Endothelial cell of umbilical vein (primary cell): Measurements from ENCODE around the gene GABARAPL2. TPM values are rescaled to one million over a fixed set of nuclear protein-coding genes. Genes with fewer than 3 reads are reported as not detected.

ENCODE experiments used
- BruUV-seq: library from RNA; stranded (reverse); fragments of 400-500 nt; replicated peaks from 2 replicates; lab custom pipeline; 2021; lab: Mats Ljungman, UMichigan
- CTCF ChIA-PET: fragments of 300-600, 350-600 bp; sonication (Branson Sonifier 250); formaldehyde crosslinking; loops from one replicate; lab custom pipeline; 2021; ENCODE audit warnings: antibody characterized with exemption, inconsistent platforms; lab: Charles Lee
- POLR2A ChIA-PET: fragments of 300-600, 350-600 bp; sonication (Branson Sonifier 250); formaldehyde crosslinking; loops from one replicate; lab custom pipeline; 2021; ENCODE audit warnings: antibody characterized with exemption, inconsistent platforms; lab: Charles Lee
- DNase-seq: peaks from one replicate; pipeline ENCODE4 v3.0.0-alpha.2; 2011; ENCODE audit warnings: low read depth, low spot score
- FAIRE-seq: peaks from 2 replicates; lab custom pipeline; 2011; peaks lifted over from hg19 to GRCh38; lab: Jason Lieb, UNC
- H2AFZ ChIP-seq: 2 replicates; pipeline ENCODE4 v1.6.0; 2012; ENCODE audit warnings: low read depth, low read length, control low read depth, inconsistent platforms
- H3K27ac ChIP-seq: 2 replicates; pipeline ENCODE4 v1.5.1; 2011; ENCODE audit warnings: low read depth, mild to moderate bottlenecking, control low read depth, low read length, moderate library complexity; ENCODE audit not compliant: insufficient read depth
- H3K27me3 ChIP-seq, 2 experiments: 2 replicates each; pipeline versions ENCODE4 v1.6.0 to v1.6.1; 2011; ENCODE audit warnings: low read length in 2 of 2, mixed read lengths in 1 of 2; ENCODE audit not compliant: control insufficient read depth in 2 of 2, insufficient read depth in 2 of 2
- H3K36me3 ChIP-seq, 2 experiments: 2 replicates in 1 of 2; 3 replicates in 1 of 2; pipeline ENCODE4 v1.5.1; 2011; ENCODE audit warnings: low read length in 2 of 2, mild to moderate bottlenecking in 1 of 2, moderate library complexity in 1 of 2; ENCODE audit not compliant: control insufficient read depth in 2 of 2, insufficient read depth in 2 of 2; ENCODE audit errors: extremely low read depth in 1 of 2
- H3K4me1 ChIP-seq: 3 replicates; pipeline ENCODE4 v1.5.1; 2011; ENCODE audit warnings: mild to moderate bottlenecking, low read length; ENCODE audit not compliant: control insufficient read depth, insufficient read depth; ENCODE audit errors: extremely low read depth
- H3K4me2 ChIP-seq: 2 replicates; pipeline ENCODE4 v1.6.1; 2011; ENCODE audit warnings: low read length, control low read depth, mixed read lengths; ENCODE audit not compliant: insufficient read depth
- H3K4me3 ChIP-seq, 3 experiments: fragments of 200-600 bp in 1 of 3; sonication (generic), shearing (Covaris generic) in 1 of 3; replicated peaks in 1 of 3; 2 replicates each; pipeline ENCODE4 v1.5.1; 2011 to 2016; ENCODE audit warnings: control low read depth in 3 of 3, low read length in 3 of 3, mild to moderate bottlenecking in 2 of 3, inconsistent platforms in 1 of 3, low read depth in 1 of 3, moderate library complexity in 1 of 3; ENCODE audit not compliant: insufficient read depth in 1 of 3
- H3K79me2 ChIP-seq: 2 replicates; pipeline ENCODE4 v1.6.0; 2012; ENCODE audit warnings: low read length, inconsistent platforms; ENCODE audit not compliant: control insufficient read depth, insufficient read depth
- H3K9ac ChIP-seq: replicated peaks from 2 replicates; pipeline ENCODE3; 2011; ENCODE audit warnings: low read length, control low read depth; ENCODE audit not compliant: insufficient read depth; ENCODE audit errors: extremely low read depth
- H3K9me1 ChIP-seq: replicated peaks from 3 replicates; pipeline ENCODE4 v1.6.0; 2011; ENCODE audit warnings: mild to moderate bottlenecking, low read length; ENCODE audit not compliant: control insufficient read depth, insufficient read depth; ENCODE audit errors: extremely low read depth
- H3K9me3 ChIP-seq: replicated peaks from 2 replicates; pipeline ENCODE4 v1.5.1; 2012; ENCODE audit warnings: low read length, inconsistent platforms; ENCODE audit not compliant: control insufficient read depth, insufficient read depth
- H4K20me1 ChIP-seq: replicated peaks from 2 replicates; pipeline ENCODE3; 2011; ENCODE audit warnings: mild to moderate bottlenecking, low read length; ENCODE audit not compliant: control insufficient read depth, insufficient read depth; ENCODE audit errors: extremely low read depth
- EZH2 ChIP-seq: IDR thresholded peaks from 2 replicates; pipeline ENCODE4 v1.6.1; 2012; ENCODE audit warnings: borderline replicate concordance, low read depth, mild to moderate bottlenecking, moderate library complexity, low read length, inconsistent platforms; ENCODE audit not compliant: severe bottlenecking
- dilution Hi-C: fragments of 300-500 bp; cut with MboI; formaldehyde crosslinking; loops from one replicate; pipeline ENCODE4 v1.15.0; 2019; ENCODE audit warnings: low sequenced_read_pairs; ENCODE audit not compliant: extremely low pct_ligation_motif_present
- intact Hi-C: fragments of 100-400 bp; cut with micrococcal nuclease; formaldehyde crosslinking; loops from one replicate; pipeline ENCODE4 v1.10.0; 2022
- polyA plus RNA-seq, 4 experiments: library from polyadenylated mRNA; depleted of rRNA in 3 of 4; stranded (reverse) in 3 of 4; unstranded in 1 of 4; fragments of >200 nt; gene quantifications; 2 replicates each; pipeline versions ENCODE4 v1.2.1 to v1.2.3, GENCODE V29; 2011 to 2012; ENCODE audit warnings: missing spikeins in 1 of 4
- total RNA-seq: library from RNA; stranded (reverse); gene quantifications from 2 replicates; pipeline ENCODE4 v1.2.3, GENCODE V29; 2021
- TF ChIP-seq, protein P1 (sequence below), 2 donors: IDR thresholded peaks; 1 replicate in 1 of 2; 2 replicates in 1 of 2; pipeline ENCODE4 v1.5.1; 2011; ENCODE audit warnings: low read length in 2 of 2, mild to moderate bottlenecking in 2 of 2, moderate library complexity in 2 of 2, control low read depth in 1 of 2, inconsistent platforms in 1 of 2, low read depth in 1 of 2; ENCODE audit not compliant: insufficient read depth in 1 of 2; ENCODE audit errors: extremely low read depth in 1 of 2

Gene GABARAPL2
- total and polyA plus RNA-seq, 2 donors (not counting 3 experiments of a cell fraction or from before 2014, with no cell fraction given): 77.9 to 84.5 TPM

DNA sequence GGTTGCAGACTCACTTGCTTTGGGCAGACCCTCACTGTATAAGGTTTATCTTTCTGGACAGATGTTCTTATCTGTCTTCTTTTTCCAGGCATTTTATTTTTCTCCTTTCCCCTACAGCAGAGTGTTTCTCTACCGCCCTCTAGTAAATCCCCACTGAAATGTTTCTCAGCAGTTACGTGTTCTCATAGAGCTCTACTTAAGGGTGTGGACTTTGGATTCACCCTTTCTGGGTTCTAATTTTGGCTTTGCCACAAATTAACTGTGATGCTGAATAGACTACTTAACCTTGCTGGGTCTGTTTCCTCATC is 54.9 kb downstream of the GABARAPL2 start:
- H3K9ac ChIP-seq: no peak overlapping the region
- H4K20me1 ChIP-seq: no peaks in the 10 kb centered on the region
- H2AFZ ChIP-seq: no peak overlapping the region
- H3K9me3 ChIP-seq: no peaks in the 10 kb centered on the region
- peak; percentile 57 for FAIRE-seq
- no peaks in the 10 kb centered on the region for H3K27me3 ChIP-seq
- H3K79me2 ChIP-seq: peaks cover 14% of the 10 kb centered on the region
- BruUV-seq: no TSS peak
- peak; percentile 58 for DNase-seq
- intact Hi-C loops: loop anchor here (1.0 kb wide), 2 partner anchors 66 to 150 kb away; no protein-coding TSS in a partner anchor
- ChIA-PET CTCF (interaction anchor here (0.6 to 1.4 kb wide), 15 partner anchors 11 to 422 kb away, joined by 3 to 10 read pairs (median 4); partner anchors contain the start of genes GABARAPL2, KARS1, TERF2IP and TMEM170A), POLR2A (no interaction called here)
- peaks cover 7 to 13% of the 10 kb centered on the region in 2 experiments for H3K36me3 ChIP-seq
- no peak overlapping the region for H3K4me3 ChIP-seq
- no peak for TF ChIP-seq EZH2
- TF ChIP-seq, protein P1, sequence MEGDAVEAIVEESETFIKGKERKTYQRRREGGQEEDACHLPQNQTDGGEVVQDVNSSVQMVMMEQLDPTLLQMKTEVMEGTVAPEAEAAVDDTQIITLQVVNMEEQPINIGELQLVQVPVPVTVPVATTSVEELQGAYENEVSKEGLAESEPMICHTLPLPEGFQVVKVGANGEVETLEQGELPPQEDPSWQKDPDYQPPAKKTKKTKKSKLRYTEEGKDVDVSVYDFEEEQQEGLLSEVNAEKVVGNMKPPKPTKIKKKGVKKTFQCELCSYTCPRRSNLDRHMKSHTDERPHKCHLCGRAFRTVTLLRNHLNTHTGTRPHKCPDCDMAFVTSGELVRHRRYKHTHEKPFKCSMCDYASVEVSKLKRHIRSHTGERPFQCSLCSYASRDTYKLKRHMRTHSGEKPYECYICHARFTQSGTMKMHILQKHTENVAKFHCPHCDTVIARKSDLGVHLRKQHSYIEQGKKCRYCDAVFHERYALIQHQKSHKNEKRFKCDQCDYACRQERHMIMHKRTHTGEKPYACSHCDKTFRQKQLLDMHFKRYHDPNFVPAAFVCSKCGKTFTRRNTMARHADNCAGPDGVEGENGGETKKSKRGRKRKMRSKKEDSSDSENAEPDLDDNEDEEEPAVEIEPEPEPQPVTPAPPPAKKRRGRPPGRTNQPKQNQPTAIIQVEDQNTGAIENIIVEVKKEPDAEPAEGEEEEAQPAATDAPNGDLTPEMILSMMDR (IDR thresholded peaks at IDR 0.05; ENCODE audit: extremely low read depth in 1 of 2, insufficient read depth in 1 of 2, low read depth in 1 of 2, low read length in 2 of 2): peak; percentile 18 to 31
- peaks cover 14% of the 10 kb centered on the region for H3K4me1 ChIP-seq
- H3K4me2 ChIP-seq: no peak overlapping the region
- no peaks in the 10 kb centered on the region for H3K9me1 ChIP-seq
- no peak overlapping the region for H3K27ac ChIP-seq
- dilution Hi-C loops: no loop called here
